Measurements from ENCODE around the gene SCAP. TPM values are rescaled to one million over a fixed set of nuclear protein-coding genes. Genes with fewer than 3 reads are reported as not detected.

SCAP gene
- total RNA-seq, 2 experiments from 2014 or later, result 58.3 to 60.3 TPM

DNA sequence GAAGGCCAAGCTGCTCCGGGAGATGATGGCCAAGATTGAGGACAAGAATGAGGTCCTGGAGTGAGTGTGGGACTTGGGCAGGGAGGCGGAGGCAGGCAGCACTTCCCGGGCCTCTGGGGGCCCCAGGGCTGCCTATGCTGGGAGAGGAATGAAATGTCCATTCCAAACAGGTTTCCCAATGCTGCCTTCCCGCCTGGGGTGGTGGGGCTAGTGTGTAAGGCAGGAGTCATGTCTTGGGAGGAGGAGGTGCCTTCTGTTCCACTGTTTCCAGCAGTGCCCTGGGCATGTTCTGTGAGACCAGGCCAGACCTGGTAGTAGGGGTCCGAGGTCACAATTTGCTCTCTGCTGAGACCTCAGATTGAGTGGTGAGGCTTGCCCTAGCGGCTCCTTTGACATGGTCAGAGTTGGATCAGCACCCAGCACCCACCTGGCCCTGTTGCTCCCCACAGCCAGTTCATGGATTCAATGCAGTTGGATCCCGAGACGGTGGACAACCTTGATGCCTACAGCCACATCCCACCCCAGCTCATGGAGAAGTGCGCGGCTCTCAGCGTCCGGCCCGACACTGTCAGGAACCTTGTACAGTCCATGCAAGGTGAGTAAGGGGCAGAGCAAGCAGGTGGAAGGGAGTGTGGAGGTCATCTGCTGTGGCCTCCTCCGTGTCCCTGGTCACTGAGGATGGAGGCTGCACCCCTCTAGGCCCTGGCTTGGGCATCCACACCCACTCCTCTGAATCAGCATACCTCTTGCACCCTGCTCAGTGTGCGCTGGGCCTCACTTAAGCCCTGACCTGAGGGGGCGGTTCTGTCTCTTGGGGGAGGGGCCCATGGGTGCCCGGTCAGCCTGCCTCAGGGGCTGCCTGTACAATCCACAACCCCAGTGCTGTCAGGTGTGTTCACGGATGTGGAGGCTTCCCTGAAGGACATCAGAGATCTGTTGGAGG, 67.6 kb downstream of the SCAP start:
- no peak for DNase-seq
- no peak overlapping the region for H3K27ac ChIP-seq (ENCODE audit: low read depth in 1 of 2, low read length in 2 of 2)
- Mint-ChIP-seq H3K27me3 (no peaks in the 10 kb centered on the region), H3K4me3 (no peak overlapping the region), H3K27ac (peak overlapping the region; percentile 27), H3K36me3 (ENCODE audit: low read depth) (peaks cover 48% of the 10 kb centered on the region), H3K9me3 (no peaks in the 10 kb centered on the region), H3K4me1 (ENCODE audit: low read depth) (no peaks in the 10 kb centered on the region)
- H3K4me1 ChIP-seq (ENCODE audit: insufficient read depth, low read length), result peaks cover 3% of the 10 kb centered on the region
- ChIA-PET POLR2A (interaction anchor here (1.4 kb wide), 1 partner anchor 67 kb away, joined by 3 read pairs; no protein-coding TSS in a partner anchor), CTCF (no interaction called here)
- no peak for ATAC-seq (ENCODE audit: poor library complexity)
- no peaks in the 10 kb centered on the region for H3K27me3 ChIP-seq (ENCODE audit: control insufficient read depth in 1 of 2, insufficient read depth in 2 of 2, low read length in 2 of 2)
- TF ChIP-seq, protein P1, sequence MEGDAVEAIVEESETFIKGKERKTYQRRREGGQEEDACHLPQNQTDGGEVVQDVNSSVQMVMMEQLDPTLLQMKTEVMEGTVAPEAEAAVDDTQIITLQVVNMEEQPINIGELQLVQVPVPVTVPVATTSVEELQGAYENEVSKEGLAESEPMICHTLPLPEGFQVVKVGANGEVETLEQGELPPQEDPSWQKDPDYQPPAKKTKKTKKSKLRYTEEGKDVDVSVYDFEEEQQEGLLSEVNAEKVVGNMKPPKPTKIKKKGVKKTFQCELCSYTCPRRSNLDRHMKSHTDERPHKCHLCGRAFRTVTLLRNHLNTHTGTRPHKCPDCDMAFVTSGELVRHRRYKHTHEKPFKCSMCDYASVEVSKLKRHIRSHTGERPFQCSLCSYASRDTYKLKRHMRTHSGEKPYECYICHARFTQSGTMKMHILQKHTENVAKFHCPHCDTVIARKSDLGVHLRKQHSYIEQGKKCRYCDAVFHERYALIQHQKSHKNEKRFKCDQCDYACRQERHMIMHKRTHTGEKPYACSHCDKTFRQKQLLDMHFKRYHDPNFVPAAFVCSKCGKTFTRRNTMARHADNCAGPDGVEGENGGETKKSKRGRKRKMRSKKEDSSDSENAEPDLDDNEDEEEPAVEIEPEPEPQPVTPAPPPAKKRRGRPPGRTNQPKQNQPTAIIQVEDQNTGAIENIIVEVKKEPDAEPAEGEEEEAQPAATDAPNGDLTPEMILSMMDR (IDR thresholded peaks at IDR 0.05), result no peak
- no peak overlapping the region for H3K4me3 ChIP-seq (ENCODE audit: low read length)
- no peaks in the 10 kb centered on the region for H3K9me3 ChIP-seq (ENCODE audit: control insufficient read depth in 1 of 2, insufficient read depth in 1 of 2, low read length in 2 of 2)
- peaks cover 80% of the 10 kb centered on the region for H3K36me3 ChIP-seq (ENCODE audit: insufficient read depth, low read length)
- intact Hi-C loops (cut with DNase I, micrococcal nuclease), result no loop called here

DNA sequence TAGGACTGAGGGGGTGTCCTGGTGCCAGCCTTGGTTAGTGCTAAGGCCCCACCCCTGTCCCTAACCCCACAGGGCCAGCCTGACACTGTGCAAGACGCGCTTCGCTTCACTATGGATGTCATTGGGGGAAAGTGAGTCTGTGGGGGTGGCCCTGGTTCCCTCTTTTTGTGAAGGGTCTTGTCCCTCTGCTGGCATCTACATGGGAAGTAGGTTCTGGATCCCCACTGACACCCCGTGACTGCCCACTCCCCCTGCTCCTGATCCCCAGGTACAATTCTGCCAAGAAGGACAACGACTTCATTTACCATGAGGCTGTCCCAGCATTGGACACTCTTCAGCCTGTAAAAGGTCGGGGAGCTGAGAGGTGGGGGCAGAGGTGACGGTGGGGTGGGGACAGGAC, 68.5 kb downstream of the SCAP start:
- H3K4me1 ChIP-seq (ENCODE audit: insufficient read depth, low read length), result peaks cover 3% of the 10 kb centered on the region
- Mint-ChIP-seq H3K27ac (no peak overlapping the region), H3K4me1 (ENCODE audit: low read depth) (no peaks in the 10 kb centered on the region), H3K36me3 (ENCODE audit: low read depth) (peaks cover 39% of the 10 kb centered on the region), H3K9me3 (no peaks in the 10 kb centered on the region), H3K27me3 (no peaks in the 10 kb centered on the region), H3K4me3 (no peak overlapping the region)
- H3K4me3 ChIP-seq (ENCODE audit: low read length), result no peak overlapping the region
- intact Hi-C loops (cut with DNase I, micrococcal nuclease), result no loop called here
- DNase-seq (no peak), ATAC-seq (ENCODE audit: poor library complexity) (no peak)
- no peaks in the 10 kb centered on the region for H3K27me3 ChIP-seq (ENCODE audit: control insufficient read depth in 1 of 2, insufficient read depth in 2 of 2, low read length in 2 of 2)
- POLR2A ChIA-PET, result no interaction called here
- TF ChIP-seq, protein P1 (IDR thresholded peaks at IDR 0.05), result no peak
- H3K36me3 ChIP-seq (ENCODE audit: insufficient read depth, low read length), result peaks cover 75% of the 10 kb centered on the region
- CTCF ChIA-PET, result interaction anchor here (0.6 kb wide), 1 partner anchor 17 kb away, joined by 3 read pairs; no protein-coding TSS in a partner anchor
- no peak overlapping the region for H3K27ac ChIP-seq (ENCODE audit: low read depth in 1 of 2, low read length in 2 of 2)
- no peaks in the 10 kb centered on the region for H3K9me3 ChIP-seq (ENCODE audit: control insufficient read depth in 1 of 2, insufficient read depth in 1 of 2, low read length in 2 of 2)

DNA sequence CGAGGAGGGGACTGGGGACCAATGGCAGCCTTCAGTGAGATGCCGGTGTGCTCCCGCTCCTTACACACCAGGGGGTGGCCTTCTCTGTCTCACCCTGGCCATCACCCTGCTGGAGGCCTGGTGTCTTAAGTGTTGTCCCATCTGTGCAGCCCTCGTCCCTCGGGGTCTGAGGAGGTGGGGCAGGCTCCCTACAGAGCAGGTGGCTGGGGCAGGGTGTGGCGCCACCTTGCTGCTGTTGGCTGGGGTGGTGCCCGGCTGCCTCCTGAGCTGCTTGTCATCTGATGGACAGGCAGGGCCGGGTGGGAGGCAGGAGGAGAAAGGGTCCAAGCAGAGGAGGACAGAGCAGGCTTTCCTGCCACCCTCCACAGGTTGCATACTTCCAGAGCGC, 69.0 kb downstream of the SCAP start:
- no peak overlapping the region for H3K27ac ChIP-seq (ENCODE audit: low read depth in 1 of 2, low read length in 2 of 2)
- ATAC-seq (ENCODE audit: poor library complexity), result no peak
- CTCF ChIA-PET, result interaction anchor here (0.6 kb wide), 1 partner anchor 17 kb away, joined by 3 read pairs; no protein-coding TSS in a partner anchor
- peaks cover 71% of the 10 kb centered on the region for H3K36me3 ChIP-seq (ENCODE audit: insufficient read depth, low read length)
- no peak overlapping the region for H3K27ac Mint-ChIP-seq
- no peaks in the 10 kb centered on the region for H3K4me1 Mint-ChIP-seq (ENCODE audit: low read depth)
- no peak overlapping the region for H3K4me3 ChIP-seq (ENCODE audit: low read length)
- no peak overlapping the region for H3K4me3 Mint-ChIP-seq
- peaks cover 38% of the 10 kb centered on the region for H3K36me3 Mint-ChIP-seq (ENCODE audit: low read depth)
- no peak for DNase-seq
- H3K27me3 Mint-ChIP-seq, result no peaks in the 10 kb centered on the region
- peaks cover 3% of the 10 kb centered on the region for H3K4me1 ChIP-seq (ENCODE audit: insufficient read depth, low read length)
- TF ChIP-seq, protein P1 (IDR thresholded peaks at IDR 0.05), result no peak
- no peaks in the 10 kb centered on the region for H3K27me3 ChIP-seq (ENCODE audit: control insufficient read depth in 1 of 2, insufficient read depth in 2 of 2, low read length in 2 of 2)
- H3K9me3 Mint-ChIP-seq, result no peaks in the 10 kb centered on the region
- H3K9me3 ChIP-seq (ENCODE audit: control insufficient read depth in 1 of 2, insufficient read depth in 1 of 2, low read length in 2 of 2), result no peaks in the 10 kb centered on the region
- intact Hi-C loops (cut with DNase I, micrococcal nuclease), result no loop called here
- POLR2A ChIA-PET, result no interaction called here

Data from CD4-positive, alpha-beta T cell (primary cell).